HG02610 (cell line): ENCODE data around the gene NSL1.

Source experiments
- ATAC-seq: cut with Tn5 transposase; IDR thresholded peaks from one replicate; pipeline ENCODE4 v1.9.1; 2021; ENCODE audit warnings: mild to moderate bottlenecking, moderate library complexity; ENCODE audit not compliant: unreplicated experiment

The NSL1 gene

GRCh38 chr1:212688341-212689047 lies 103.1 kb downstream of the NSL1 start:
- no peak for ATAC-seq

GRCh38 chr1:212687811-212688210 lies 103.8 kb downstream of the NSL1 start:
- ATAC-seq = no peak

- ATAC-seq = no peak
Observed at GRCh38 chr1:212686591-212686990, 105.0 kb downstream of the NSL1 start.

GRCh38 chr1:212686069-212686468 lies 105.5 kb downstream of the NSL1 start:
- ATAC-seq = no peak

- ATAC-seq = no peak
Observed at GRCh38 chr1:212685429-212685828, 106.1 kb downstream of the NSL1 start.

GRCh38 chr1:212684521-212685090 lies 107.0 kb downstream of the NSL1 start:
- ATAC-seq = no peak

GRCh38 chr1:212684076-212684475 lies 107.5 kb downstream of the NSL1 start:
- no peak for ATAC-seq

GRCh38 chr1:212683357-212683722 lies 108.2 kb downstream of the NSL1 start:
- ATAC-seq = peak; percentile 51

GRCh38 chr1:212680680-212681389 lies 110.7 kb downstream of the NSL1 start:
- ATAC-seq = no peak

GRCh38 chr1:212678456-212679410 lies 112.8 kb downstream of the NSL1 start:
- peak; percentile 60 for ATAC-seq

- no peak for ATAC-seq
Observed at GRCh38 chr1:212677573-212677972, 114.0 kb downstream of the NSL1 start.

GRCh38 chr1:212677136-212677535 lies 114.4 kb downstream of the NSL1 start:
- ATAC-seq = no peak
